GM10248 (cell line): Measurements from ENCODE around the gene CDK18.

Experiments used
- CTCF ChIA-PET: fragments of 300-600 bp; sonication (Branson Sonifier 250); formaldehyde crosslinking; extraction: SDS; loops from one replicate; lab custom pipeline; 2021; ENCODE audit warnings: antibody characterized with exemption; lab: Yijun Ruan, JAX
- POLR2A ChIA-PET: fragments of 350-650 bp; sonication (Branson Sonifier 250); formaldehyde crosslinking; extraction: SDS; loops from one replicate; lab custom pipeline; 2020; ENCODE audit warnings: antibody characterized with exemption; lab: Yijun Ruan, JAX
- DNase-seq: peaks from one replicate; pipeline ENCODE4 v3.0.0; 2012; ENCODE audit errors: extremely low spot score
- CTCF ChIP-seq: IDR thresholded peaks from 2 replicates; pipeline ENCODE4 v1.5.1; 2012; ENCODE audit warnings: mild to moderate bottlenecking, low read depth; ENCODE audit errors: extremely low read depth, missing control alignments, control extremely low read depth

Gene CDK18

GRCh38 chr1:205546541-205546940, 42.1 kb downstream of the CDK18 start:
- POLR2A ChIA-PET = no interaction called here
- CTCF ChIA-PET = interaction anchor here (1.6 kb wide), 1 partner anchor 15 kb away, joined by 5 read pairs; no protein-coding TSS in a partner anchor
- DNase-seq = no peak
- no peak for TF ChIP-seq CTCF

GRCh38 chr1:205547936-205548827, 43.7 kb downstream of the CDK18 start:
- POLR2A ChIA-PET = no interaction called here
- CTCF ChIA-PET = interaction anchor here (0.8 to 2.6 kb wide), 2 partner anchors 10 to 109 kb away, joined by 3 to 10 read pairs; no protein-coding TSS in a partner anchor
- no peak for DNase-seq

GRCh38 chr1:205554026-205554811, 49.8 kb downstream of the CDK18 start:
- no peak for DNase-seq
- CTCF ChIA-PET = interaction anchor here (1.3 to 1.6 kb wide), 2 partner anchors 37 to 68 kb away, joined by 3 to 5 read pairs; no protein-coding TSS in a partner anchor
- POLR2A ChIA-PET = no interaction called here
- TF ChIP-seq CTCF = no peak

More at GRCh38 chr1:205547936-205548827, 43.7 kb downstream of the CDK18 start:
- TF ChIP-seq CTCF = no peak

DNA sequence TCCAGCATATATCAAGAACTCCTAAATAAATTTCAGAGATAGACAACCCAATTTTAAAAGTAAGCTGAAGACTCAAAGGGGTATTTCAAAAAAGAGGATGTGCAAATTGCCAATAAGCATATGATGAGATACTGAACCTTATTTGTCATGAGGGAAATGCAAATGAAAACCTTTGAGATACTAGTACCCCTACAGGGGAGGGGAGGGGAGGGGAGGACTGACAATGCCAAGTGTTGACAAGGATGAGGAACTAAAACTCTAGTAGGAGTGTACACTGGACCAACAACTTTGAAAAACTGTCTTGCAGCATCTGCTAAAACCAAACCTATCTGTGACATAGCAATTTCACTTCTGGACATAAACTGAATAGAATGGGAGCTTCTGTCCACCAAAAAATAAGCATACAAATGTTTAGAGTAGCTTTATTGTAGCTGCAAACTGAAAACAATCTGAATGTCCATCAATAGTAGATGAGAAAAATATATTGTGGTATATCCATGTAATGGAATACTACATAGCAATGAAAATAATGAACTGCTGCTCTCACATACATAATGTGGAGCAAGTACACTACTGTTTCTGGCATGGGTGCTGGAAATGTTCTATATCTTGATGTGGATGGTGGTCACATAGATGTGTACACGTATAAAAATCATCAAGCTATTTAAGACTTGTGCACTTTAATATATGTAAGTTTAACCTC, 57.2 kb downstream of the CDK18 start:
- no peak for TF ChIP-seq CTCF
- ChIA-PET POLR2A (no interaction called here), CTCF (interaction anchor here (1.1 to 4.0 kb wide), 7 partner anchors 16 to 500 kb away, joined by 3 to 12 read pairs (median 5); no protein-coding TSS in a partner anchor)
- DNase-seq = no peak

- DNase-seq = no peak
- POLR2A ChIA-PET = no interaction called here
- TF ChIP-seq CTCF = no peak
- CTCF ChIA-PET = interaction anchor here (0.8 kb wide), 1 partner anchor 35 kb away, joined by 3 read pairs; no protein-coding TSS in a partner anchor
Observed at GRCh38 chr1:205563927-205564441, 59.5 kb downstream of the CDK18 start.

DNA sequence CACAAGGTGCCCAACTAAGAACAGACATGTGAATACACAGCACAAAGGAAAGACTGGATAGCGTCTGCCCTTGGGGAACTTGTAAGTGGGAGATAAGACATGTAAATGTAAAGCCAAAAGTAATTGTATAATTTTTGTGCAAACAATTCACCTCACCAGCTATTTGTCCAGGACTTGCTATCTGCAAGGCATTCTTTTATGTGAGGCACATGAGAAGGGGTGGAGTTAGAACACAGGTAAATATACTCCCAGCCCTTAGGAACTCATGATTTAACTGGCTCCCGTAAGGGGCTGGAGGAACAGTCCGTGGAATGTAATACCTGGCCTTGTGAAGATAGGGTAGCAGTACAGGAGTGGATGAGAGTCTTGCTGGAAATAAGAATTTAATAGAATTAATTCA, 61.3 kb downstream of the CDK18 start:
- DNase-seq = no peak
- CTCF ChIA-PET = no interaction called here
- POLR2A ChIA-PET = no interaction called here
- no peak for TF ChIP-seq CTCF
